ENCODE data around the gene AGRP. TPM values are rescaled to one million over a fixed set of nuclear protein-coding genes. Genes with fewer than 3 reads are reported as not detected.

Gene AGRP
- total RNA-seq, 2 donors from 2014 or later, result 1.5 TPM; not detected in 1

- no peaks in the 10 kb centered on the region for H3K27me3 ChIP-seq (replicated peaks; ENCODE audit: insufficient read depth)
- no peaks in the 10 kb centered on the region for H3K36me3 ChIP-seq
- 2% methylated on average over 25 of the region's 25 CpGs for WGBS
- no peaks in the 10 kb centered on the region for H3K4me1 ChIP-seq (replicated peaks)
- peak overlapping the region; percentile 29 to 34 for H3K4me3 ChIP-seq
- TF ChIP-seq POLR2AphosphoS5 (IDR thresholded peaks at IDR 0.05), result peak; percentile 76
- peak; percentile 63 for TF ChIP-seq POLR2A (IDR thresholded peaks at IDR 0.05)
- peak; percentile 71 to 97 (median 90) for TF ChIP-seq CTCF (IDR thresholded peaks at IDR 0.05)
- intact Hi-C loops (cut with DNase I), result loop anchor here (5.0 to 10.0 kb wide), 2 partner anchors 41 to 144 kb away; partner anchors contain the start of genes ACD, C16orf86, CTCF and ENKD1
- H3K9me3 ChIP-seq, result no peaks in the 10 kb centered on the region
- DNase-seq (ENCODE audit: low spot score), result peak; percentile 96
- peak overlapping the region; percentile 92 to 96 for H3K27ac ChIP-seq
Measured at GRCh38 chr16:67521095-67521804, 37.9 kb upstream of the AGRP start.

GRCh38 chr16:67519242-67519641 is 35.9 kb upstream of the AGRP start:
- 76% methylated on average over 4 of the region's 4 CpGs for WGBS
- H3K27me3 ChIP-seq (replicated peaks; ENCODE audit: insufficient read depth), result no peaks in the 10 kb centered on the region
- DNase-seq (ENCODE audit: low spot score), result no peak
- H3K9me3 ChIP-seq, result no peaks in the 10 kb centered on the region
- no peaks in the 10 kb centered on the region for H3K4me1 ChIP-seq (replicated peaks)
- H3K36me3 ChIP-seq, result no peaks in the 10 kb centered on the region
- no peak overlapping the region for H3K4me3 ChIP-seq
- H3K27ac ChIP-seq, result no peak overlapping the region
- intact Hi-C loops (cut with DNase I), result no loop called here
- no peak for TF ChIP-seq POLR2AphosphoS5 (IDR thresholded peaks at IDR 0.05)
- TF ChIP-seq CTCF (IDR thresholded peaks at IDR 0.05), result no peak
- no peak for TF ChIP-seq POLR2A (IDR thresholded peaks at IDR 0.05)

GRCh38 chr16:67518676-67519075 is 35.3 kb upstream of the AGRP start:
- DNase-seq (ENCODE audit: low spot score), result no peak
- H3K27me3 ChIP-seq (replicated peaks; ENCODE audit: insufficient read depth), result no peaks in the 10 kb centered on the region
- no peaks in the 10 kb centered on the region for H3K36me3 ChIP-seq
- 79% methylated on average over 8 of the region's 8 CpGs for WGBS
- H3K4me1 ChIP-seq (replicated peaks), result no peaks in the 10 kb centered on the region
- H3K27ac ChIP-seq, result no peak overlapping the region
- intact Hi-C loops (cut with DNase I), result no loop called here
- no peak overlapping the region for H3K4me3 ChIP-seq
- TF ChIP-seq CTCF (IDR thresholded peaks at IDR 0.05) (no peak), POLR2A (IDR thresholded peaks at IDR 0.05) (no peak), POLR2AphosphoS5 (IDR thresholded peaks at IDR 0.05) (no peak)
- H3K9me3 ChIP-seq, result no peaks in the 10 kb centered on the region

- no peaks in the 10 kb centered on the region for H3K36me3 ChIP-seq
- H3K27me3 ChIP-seq (replicated peaks; ENCODE audit: insufficient read depth), result no peaks in the 10 kb centered on the region
- no peak overlapping the region for H3K27ac ChIP-seq
- intact Hi-C loops (cut with DNase I), result no loop called here
- 64% methylated on average over 11 of the region's 11 CpGs for WGBS
- no peak overlapping the region for H3K4me3 ChIP-seq
- TF ChIP-seq POLR2AphosphoS5 (IDR thresholded peaks at IDR 0.05) (no peak), CTCF (IDR thresholded peaks at IDR 0.05) (no peak), POLR2A (IDR thresholded peaks at IDR 0.05) (no peak)
- no peaks in the 10 kb centered on the region for H3K4me1 ChIP-seq (replicated peaks)
- no peak for DNase-seq (ENCODE audit: low spot score)
- no peaks in the 10 kb centered on the region for H3K9me3 ChIP-seq
Measured at GRCh38 chr16:67517661-67518423, 34.5 kb upstream of the AGRP start.
